ENCODE measurements around the gene EPHA10. TPM values are rescaled to one million over a fixed set of nuclear protein-coding genes. Genes with fewer than 3 reads are reported as not detected.
"Not testable (repeated sequence)": the region's sequence is repeated elsewhere in the genome, so short reads cannot be mapped to it uniquely, and the experiment has no call there.

Gene EPHA10
- total RNA-seq, 1 experiment from 2014 or later = 2.2 TPM

DNA sequence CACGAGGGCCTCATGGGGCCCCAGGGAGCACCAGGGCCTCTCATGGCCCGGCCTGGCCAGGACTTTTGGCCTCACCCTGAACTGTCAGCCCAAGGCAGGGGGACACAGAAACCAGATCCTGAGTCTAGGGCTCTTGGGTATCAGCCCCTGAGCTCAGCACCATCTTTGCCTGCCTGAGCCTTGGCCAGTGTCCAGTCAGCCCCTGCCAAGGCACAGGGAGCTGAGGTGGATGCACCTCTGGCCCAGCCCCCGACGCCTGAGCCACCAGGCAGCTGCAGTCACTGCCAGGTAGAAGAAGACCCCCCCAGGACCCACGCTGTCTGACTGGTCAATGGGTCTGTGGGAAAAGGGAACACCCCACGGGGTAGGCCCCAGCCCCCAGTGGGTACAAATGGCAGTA is 47.3 kb downstream of the EPHA10 start:
- no peak for DNase-seq (ENCODE audit: low spot score)

DNA sequence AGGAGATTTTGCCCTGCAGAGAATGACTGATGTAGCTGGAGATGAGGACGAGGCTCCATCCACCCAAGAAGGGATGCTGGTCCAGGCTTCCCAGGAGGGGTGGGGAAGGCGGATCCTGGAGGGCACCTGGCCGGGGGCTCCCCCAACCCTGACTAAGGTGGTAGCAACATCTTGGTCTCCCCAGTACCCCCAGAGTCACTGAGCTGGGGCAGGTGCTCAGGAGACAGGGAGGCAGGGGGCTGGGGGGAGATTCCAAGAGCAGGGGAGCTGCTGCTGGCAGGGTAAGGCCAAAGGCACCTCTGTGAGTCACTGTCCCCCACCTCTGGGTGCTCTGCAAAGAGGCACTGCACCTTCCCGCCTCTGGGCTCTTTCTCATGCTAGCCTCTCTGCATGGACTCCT is 48.6 kb downstream of the EPHA10 start:
- no peak for DNase-seq (ENCODE audit: low spot score)

DNA sequence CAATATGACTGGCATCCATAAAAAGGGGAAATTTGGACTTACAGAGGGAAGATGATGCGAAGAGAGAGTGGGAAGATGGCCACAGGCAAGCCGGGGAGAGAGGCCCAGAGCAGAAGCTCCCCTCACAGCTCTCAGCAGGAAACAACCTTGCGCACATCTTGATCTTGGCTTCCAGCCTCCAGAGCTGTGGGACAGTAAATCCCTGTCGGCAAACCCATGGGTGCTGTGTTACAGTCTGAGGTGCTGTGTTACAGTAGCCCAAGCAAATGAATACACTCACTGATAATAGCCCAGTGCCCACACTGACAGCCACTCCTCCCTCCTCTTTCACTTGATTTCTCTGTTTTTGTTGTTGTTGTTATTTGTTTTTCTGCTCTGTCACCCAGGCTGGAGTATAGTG is 50.2 kb downstream of the EPHA10 start:
- DNase-seq (ENCODE audit: low spot score) = no peak

DNA sequence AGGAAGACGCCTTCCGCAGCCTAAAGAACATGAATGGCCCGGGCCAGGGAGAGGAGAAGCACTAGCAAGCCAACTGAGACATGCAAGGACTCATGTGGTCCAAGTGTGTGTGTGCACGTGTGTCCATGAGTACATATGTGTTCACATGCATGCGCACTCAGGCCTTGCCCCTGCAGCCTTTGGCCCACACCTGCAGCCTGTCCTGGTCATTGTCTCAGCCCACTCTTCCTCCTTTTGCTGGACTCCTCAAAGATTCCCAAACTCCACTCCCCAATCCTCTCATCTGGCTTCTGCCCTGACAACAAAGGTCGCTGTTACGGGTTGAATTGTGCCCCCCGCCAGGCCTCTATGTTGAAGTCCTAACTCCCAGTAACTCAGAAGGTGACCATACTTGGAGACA is 50.7 kb downstream of the EPHA10 start:
- no peak for DNase-seq (ENCODE audit: low spot score)

DNA sequence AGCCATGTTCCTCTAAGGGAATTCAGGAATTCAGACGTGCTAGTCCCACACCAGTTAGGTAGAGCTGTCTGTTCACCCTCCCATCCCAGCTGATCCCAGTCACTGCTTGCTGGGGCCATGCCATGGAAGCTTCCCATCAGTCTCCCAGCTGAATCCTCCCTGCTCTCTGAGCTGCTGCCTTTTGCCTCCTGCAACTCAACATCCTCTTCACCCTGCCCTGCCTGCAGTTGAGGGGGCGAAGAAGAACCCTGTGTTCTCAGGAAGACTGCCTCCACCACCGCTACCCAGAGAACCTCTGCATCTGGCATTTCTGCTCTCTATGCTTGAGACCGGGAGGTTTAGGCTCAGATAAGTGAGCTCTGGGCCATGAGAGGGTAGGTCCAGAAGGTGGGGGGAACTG is 56.4 kb downstream of the EPHA10 start:
- DNase-seq (ENCODE audit: low spot score) = no peak

DNA sequence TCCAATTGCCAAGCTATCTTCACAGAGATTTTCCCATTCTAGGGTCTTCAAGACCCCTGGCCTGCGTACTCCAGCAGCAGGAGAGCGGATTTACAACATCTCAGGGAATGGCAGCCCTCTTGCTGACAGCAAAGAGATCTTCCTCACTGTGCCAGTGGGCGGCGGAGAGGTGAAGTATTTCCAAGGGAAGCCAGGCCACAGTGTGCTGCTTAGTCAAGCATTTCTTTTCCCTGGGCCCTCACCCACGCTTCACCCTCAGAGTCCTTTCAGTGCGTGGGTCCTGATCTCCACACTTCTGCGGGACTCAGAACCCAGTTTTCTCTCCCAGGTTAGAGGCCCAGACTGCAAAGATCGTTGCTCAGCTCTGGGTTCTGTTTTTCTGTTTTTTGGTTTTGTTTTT is 59.5 kb downstream of the EPHA10 start:
- DNase-seq (ENCODE audit: low spot score) = no peak

DNA sequence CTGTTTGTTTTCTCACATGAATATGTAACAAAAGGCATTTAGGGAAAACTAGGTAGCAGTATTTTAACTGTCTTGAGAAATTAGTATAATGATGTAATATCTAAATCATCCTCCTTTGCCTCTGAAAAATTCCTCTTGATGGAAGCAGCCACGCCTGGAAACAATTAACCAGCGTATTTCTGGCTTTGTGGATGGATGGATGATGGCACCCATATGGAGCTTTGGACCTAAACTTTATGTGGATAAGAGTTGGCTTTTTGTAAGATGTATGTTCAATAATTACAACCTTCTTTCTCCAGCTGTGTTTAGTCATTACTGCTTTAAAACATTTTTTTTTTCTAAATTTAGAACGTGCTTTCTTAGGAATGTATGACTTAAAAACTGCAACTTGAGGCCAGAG is 60.0 kb downstream of the EPHA10 start:
- no peak for DNase-seq (ENCODE audit: low spot score)

DNA sequence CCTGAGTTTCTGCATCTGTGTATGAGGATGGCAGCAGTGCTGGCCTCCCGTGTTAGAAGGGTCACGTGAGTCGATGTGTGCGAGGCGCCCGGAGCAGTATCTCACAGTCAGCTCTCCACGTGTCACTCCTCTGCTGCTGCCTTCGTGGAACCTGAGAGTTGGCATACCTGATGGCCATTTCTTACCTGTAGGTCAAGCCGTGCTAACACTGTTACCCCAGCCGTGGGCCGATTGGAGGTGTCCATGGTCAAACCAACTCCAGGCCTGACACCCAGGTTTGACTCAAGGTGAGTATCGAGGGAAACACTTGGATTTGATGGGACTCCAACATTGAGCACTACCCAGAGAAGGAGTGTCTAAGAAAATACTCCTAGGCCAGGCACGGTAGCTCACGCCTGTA is 61.9 kb downstream of the EPHA10 start:
- no peak for DNase-seq (ENCODE audit: low spot score)

DNA sequence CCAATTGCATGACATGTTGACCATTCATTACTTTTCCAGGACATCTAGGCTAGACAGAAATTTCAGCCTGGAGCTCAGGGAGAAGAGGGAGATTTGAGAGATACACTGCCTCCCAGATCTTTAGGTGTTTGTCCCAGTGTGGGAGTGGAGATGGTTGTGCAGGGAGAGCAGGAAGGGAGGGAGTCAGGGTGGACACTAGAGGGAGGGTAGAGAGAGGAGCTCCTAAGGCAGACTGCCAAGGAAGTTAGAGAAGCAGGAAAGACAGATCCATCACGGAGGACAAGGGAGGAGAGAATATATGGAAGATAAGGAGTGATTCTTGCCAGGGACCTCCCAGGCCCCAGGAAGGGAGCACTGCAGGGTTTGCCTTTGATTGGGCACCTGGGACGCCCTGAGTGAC is 63.9 kb downstream of the EPHA10 start:
- DNase-seq (ENCODE audit: low spot score) = no peak

DNA sequence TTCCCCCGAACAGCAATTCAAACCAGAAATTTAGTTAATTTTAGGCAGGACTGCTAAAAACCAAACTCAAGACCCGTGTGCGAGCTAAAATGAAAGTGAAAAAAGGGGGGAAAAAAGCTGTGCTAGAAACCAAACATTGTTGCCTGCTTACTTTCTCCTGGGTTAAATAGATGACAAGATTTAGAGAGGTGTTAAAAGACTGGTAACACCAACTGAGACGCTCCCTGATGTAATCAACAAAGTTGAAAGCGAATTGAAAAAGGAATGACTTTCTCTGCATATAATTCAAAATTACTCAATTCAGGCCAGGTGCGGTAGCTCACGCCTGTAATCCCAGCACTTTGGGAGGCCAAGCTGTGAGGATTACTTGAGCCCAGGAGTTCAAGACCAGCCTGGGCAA is 65.8 kb downstream of the EPHA10 start:
- no peak for DNase-seq (ENCODE audit: low spot score)

DNA sequence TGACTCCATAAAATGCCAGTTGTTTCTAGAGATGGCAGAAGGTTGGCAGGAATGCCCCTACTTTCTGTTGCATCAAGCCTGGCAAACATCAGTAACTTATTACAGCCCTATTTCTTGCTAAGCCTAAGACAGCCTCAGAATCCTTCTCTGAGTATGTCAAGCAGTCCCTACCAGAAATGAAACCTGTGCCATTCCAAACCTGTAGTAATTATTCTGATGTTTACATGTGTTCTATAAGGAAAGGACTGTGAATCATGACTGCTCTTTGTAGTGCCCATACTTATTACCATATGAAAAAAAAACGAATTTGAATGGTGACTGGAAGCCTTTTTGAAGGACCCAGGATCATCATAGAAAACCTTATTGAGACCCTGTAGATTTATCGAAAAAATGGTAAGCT is 67.2 kb downstream of the EPHA10 start:
- DNase-seq (ENCODE audit: low spot score) = no peak

DNA sequence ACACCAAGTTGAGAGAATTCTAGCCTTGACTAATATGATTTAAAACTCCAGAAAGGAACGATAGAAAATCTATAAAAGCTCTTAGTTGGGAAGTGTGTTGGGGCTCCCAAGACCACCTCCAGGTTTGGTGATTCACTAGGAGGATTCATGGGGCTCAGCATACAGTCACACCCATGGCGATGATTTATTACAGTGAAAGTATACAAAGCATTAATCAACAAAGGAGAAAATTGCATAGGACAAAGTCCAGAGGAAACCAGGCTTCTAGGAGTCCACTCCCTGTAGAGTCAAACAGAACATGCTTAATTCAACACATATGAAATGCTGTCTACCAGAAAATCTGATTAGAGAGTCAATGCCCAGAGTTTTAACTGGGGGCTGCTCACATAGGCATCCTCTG is 67.8 kb downstream of the EPHA10 start:
- peak; percentile 37 for DNase-seq (ENCODE audit: low spot score)

DNA sequence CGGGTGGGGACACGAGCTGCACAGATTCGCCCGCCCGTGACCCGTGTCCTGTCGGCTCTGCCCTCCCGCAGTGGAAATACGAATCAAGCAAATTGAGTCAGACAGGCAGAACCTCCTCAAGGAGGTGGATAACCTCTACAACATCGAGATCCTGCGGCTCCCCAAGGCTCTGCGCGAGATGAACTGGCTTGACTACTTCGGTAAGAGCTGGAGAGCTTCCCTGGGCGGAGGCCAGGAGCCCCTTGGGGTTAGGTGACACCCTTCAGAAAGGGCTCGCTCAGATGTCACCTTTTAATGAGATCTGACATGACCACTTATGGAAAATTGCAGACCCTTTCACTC is 72.1 kb downstream of the EPHA10 start:
- no peak for DNase-seq (ENCODE audit: low spot score)

DNA sequence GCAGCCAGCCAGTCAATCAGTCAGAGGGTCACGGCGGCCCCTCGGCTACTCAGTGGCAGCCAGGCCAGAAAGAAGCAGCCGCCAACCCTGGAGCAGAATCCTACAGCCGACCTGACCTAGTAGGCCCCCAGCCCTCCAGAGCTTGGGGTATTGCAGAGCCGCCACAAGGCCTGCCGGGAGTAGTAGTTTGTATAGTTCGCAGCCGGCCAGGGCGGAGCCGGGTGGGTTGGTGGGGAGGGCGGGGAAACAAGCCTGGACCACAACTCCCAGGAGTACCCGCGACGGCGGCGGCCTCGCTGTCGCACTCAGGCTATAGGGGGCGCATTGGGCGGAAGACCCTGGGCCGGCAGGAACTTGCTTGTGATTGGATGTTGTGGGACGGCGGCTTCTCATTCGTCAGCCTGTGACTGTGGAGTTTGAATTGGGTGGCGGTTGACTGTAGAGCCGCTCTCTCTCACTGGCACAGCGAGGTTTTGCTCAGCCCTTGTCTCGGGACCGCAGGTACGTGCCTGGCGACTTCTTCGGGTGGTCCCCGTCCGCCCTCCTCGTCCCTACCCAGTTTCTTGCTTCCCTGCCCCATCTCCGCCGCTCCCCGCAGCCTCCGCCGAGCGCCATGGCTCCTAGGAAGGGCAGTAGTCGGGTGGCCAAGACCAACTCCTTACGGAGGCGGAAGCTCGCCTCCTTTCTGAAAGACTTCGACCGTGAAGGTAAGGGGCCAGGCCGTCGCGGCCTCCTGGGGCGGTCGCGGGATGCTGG is 72.7 kb downstream of the EPHA10 start, which contains the start of gene CDCA8:
Gene CDCA8, plus strand, starts transcription at position 439 of the 756 bp plus-strand sequence. Its CDS starts 175 bp downstream, at position 614.
- peak; percentile 97 for DNase-seq (ENCODE audit: low spot score)

DNA sequence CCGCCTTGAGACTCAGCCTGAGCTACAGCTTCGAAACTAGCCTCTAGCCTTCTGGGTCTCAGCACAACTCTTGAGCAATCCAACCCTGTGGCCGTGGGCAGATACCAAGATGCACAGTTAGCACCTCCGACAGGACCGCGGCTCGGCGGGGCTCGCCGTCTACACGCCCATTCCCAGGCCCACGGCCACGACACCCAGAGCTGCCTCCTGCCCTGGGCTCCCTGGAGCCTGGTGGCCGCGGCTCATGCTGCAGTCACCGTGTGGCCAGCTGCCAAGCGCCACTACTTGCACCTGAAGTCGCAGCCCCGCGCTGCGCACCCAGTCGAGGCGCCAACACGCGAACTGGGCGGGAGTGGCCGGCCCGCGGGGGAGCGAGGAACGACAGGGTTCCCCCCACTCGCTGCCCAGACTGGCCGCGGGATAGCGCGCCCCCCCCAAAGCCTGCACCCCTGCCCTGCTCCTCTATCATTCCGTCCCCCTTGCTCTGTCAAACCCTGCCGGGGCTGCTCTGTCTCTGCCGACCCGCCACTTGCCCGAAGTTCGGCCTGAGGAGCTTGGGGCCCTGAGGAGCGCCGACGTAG is 73.3 kb downstream of the EPHA10 start:
- DNase-seq (ENCODE audit: low spot score) = peak; percentile 58

DNA sequence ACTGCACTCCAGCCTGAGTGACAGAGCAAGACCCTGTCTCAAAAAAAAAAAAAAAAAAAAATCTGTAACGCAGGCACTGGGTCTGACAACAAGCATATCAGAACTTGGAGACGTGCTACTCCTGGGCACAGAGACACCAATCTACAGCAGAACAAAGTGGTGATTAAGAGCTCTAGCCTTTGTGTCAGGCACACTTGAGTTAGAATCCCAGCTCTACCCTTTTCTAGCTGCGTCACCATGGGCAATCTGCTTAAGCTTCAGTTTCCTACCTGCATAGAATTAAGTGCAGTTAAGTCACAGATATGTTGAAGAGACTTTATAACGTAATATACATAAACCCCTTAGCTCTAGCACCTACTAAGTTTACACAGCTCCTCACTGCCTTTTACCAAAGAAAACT is 76.0 kb downstream of the EPHA10 start:
- DNase-seq (ENCODE audit: low spot score) = no peak

DNA sequence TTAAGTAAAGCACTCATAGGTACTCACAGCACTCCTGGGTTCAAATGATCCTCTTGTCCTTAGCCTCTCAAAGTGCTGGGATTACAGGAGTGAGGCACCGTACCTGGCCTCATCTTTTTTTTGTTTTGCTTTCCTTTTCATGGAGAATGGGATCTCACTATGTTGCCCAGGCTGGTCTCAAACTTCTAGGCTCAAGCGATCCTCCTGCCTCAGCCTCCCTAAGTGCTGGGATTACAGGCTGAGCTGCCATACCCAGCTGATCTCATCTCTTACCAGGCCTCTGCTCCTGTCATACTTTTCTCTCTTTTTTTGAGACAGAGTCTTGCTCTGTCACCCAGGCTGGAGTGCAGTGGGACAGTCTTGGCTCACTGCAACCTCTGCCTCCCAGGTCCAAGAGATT is 77.2 kb downstream of the EPHA10 start:
- DNase-seq (ENCODE audit: low spot score) = not testable (repeated sequence)

DNA sequence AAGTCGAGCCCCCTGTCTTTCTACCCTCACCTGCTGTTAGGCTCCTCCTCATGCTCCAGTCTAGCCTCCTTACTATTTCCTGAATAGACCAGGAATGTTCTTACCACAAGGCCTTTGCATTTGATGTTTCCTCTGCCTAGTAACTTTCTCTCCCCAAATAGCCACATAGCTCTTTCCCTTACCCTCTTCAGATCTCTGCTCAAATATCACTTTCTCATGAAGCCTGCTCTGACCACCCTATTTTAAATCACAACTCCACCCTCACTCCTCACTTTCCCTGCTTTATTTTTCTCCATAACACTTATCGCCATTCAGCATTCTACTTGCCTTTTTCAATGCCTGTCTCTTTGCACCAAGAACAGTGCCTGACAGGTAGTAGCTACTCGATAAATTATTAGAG is 79.2 kb downstream of the EPHA10 start:
- DNase-seq (ENCODE audit: low spot score) = no peak

DNA sequence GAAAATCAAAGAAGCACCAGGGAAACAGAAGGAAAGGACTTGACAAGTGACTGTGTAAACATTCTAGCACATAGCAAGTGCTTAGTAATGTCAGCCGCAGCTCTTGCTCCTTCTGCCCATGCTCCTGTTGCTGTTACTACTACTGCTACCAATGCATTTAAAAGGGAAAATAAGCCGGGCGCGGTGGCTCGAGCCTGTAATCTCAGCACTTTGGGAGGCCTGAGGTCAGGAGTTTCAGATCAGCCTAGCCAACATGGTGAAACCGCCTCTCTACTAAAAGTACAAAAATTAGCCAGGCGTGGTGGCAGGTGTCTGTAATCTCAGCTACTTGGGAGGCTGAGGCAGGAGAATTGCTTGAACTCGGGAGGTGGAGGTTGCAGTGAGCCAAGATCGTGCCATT is 80.7 kb downstream of the EPHA10 start:
- not testable (repeated sequence) for DNase-seq (ENCODE audit: low spot score)

DNA sequence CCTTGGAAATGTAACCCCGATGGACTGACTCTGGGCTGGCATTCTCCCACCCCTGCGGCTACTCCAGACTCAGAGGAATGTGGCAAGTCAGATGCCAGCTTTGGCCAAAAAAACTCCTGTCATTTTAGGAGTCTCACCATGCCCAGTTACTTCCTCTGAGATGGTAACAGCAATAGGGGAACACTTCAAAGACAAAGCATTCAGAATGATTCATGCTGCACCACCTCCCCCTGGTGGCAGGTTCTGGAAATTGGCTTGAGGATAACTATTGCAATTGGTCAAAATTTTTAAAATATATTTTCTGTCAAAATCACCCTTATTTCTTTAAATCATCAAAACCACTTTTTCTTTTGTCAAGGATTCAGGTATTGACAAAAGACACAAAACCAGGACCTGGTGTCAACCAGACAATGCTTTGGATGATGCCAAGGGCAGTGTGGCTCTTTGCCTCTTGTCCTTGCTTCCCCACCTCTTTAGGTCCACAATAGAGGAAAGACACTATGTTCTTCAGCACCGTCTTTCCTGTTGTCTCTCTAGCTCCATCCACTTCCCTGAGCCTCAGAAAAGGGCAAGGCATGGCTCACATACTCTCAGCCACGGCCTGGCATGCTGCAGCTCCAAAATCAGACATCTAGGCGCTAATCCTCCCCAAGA is 82.5 kb downstream of the EPHA10 start:
- DNase-seq (ENCODE audit: low spot score) = peak; percentile 82

DNA sequence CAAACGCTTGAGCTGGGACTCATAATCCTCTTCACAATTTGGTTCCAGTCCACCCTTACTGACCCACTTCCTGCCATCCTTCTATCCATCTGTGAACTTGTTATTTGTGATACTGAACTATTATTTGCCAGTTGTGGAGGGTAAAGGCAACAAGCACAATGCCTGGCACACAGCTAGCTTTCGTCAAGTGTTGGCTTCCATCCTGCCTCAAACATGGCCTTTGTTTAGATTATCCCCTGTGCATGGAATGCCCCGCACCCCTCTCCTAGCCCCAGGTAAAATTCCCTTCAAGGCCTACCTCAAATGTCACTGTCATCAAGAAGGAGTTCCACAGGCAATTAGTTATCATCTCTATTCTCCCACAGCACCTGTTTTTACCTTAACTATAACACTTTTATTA is 84.0 kb downstream of the EPHA10 start:
- no peak for DNase-seq (ENCODE audit: low spot score)

DNA sequence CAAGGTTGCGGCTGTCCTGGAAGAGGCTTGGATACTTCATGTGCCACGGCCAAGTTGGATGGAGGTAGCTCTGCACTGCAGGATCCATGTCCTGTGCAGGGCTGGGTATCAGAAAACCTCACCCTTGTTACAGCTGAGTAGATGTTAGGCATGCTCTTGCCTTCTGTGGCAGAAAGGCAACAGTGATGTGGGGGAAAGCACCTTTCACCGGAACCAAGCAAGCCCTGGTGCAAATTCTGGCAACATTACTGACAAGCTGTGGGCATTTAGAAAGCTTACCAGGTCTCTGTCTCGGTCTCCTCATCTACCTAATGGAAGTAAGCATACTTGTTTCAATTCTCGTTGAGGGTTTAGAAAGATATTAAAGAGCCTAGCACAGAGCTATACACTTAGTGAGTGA is 87.1 kb downstream of the EPHA10 start:
- no peak for DNase-seq (ENCODE audit: low spot score)

DNA sequence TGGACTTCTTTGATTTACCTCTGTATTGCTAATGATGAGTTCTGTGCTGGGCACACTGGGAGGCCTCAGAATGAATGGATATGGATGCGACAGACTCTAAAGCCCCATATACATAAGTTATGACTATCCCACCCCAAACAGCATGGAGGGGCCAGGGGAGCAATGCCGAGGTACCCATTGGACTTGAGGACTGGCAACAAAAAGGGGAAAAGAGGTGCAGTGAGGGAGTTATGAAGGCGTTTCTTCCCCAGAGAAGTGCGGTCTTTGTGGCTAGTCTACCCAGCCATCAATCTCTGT is 87.8 kb downstream of the EPHA10 start:
- DNase-seq (ENCODE audit: low spot score) = no peak
